DMS79 (cell line): ENCODE results near the gene SARM1.

Experiments
- DNase-seq: peaks from one replicate; lab custom pipeline; 2025; lab: John Stamatoyannopoulos, UW

SARM1 gene

GRCh38 chr17:28368915-28369683 is 2.4 kb upstream of the SARM1 start:
- no peak for DNase-seq

GRCh38 chr17:28369684-28370034 is 1.8 kb upstream of the SARM1 start:
- DNase-seq, result no peak

DNA sequence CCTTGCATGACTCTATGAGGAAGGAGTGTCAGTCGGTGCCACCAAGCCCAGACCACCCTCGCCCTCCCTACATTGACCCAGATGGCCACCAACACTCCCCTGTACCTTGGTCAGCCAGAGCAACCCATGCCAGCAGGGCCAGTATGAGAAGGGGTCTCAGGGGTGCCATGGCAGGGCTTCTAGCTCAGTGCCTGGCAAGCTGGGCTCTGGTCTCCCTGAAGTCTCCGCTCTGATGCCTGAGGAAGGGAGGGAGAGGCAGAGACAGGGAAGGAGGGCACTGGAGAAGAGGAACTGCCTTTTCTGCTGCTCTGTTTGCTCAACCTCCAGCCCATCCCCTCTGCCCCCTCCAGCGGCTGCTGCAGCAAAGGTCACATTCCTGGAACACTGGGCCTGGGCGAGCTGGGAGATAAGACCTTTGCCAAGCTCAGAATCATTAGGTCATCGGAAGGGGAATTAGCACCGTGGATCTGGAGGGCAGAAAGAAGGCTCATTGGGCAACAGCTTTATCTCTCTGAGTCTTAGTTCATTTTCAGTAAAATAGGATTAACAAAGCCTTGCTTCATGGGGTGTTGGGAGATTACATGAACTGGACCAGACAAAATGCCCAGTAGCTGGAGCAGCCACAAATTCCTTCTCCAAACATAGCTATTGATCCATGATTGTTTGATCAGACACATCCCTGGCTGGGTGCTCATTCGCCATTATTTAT is 1.3 kb upstream of the SARM1 start, which contains the start of gene VTN:
TSS of gene VTN (minus strand) at position 273 of the 709 bp plus-strand sequence. CDS start at position 169, 104 bp downstream.
- DNase-seq, result no peak

DNA sequence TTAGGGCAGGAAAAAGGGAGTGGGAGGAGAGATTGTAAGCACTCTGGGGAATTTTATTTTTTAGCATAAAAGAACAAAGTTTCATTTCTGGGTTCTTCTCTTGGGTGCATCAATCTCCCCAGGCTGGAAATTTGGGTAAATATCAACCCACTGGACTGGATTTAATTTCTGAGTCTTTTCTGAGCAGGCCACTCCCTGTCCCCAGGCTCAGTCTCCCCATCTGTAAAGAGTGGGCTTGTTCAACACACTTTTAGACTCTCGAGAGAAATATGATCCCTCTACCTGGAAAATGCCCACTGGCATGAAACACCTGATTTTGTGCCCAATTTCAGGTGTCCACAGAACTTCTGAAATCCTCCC is 770 bp upstream of the SARM1 start:
- no peak for DNase-seq

DNA sequence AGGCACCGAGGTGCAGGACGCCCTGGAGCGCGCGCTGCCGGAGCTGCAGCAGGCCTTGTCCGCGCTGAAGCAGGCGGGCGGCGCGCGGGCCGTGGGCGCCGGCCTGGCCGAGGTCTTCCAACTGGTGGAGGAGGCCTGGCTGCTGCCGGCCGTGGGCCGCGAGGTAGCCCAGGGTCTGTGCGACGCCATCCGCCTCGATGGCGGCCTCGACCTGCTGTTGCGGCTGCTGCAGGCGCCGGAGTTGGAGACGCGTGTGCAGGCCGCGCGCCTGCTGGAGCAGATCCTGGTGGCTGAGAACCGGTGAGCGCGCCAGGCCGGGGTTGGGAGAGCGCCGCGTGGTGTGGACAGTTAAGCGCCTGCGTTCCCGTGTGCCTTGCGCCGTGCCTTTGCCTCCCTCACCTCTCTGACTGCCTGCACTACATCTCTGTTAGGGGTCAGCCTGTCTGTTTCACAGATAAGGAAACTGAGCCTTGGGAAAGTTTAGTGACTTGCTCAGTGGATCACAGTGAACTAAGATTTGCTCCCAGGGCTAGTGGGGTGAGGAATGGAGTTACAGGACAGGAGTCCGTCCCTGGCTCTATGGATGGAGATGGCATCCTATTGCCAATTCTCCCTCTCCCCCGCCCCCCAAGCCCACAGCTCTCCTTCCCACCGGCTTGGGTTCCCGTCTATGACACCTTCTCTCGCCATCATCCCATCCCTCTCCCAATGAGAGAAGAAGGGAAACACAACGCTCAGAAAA is 880 bp downstream of the SARM1 start:
- no peak for DNase-seq

- no peak for DNase-seq
Observed at GRCh38 chr17:28372945-28373274, 1.4 kb downstream of the SARM1 start.

DNA sequence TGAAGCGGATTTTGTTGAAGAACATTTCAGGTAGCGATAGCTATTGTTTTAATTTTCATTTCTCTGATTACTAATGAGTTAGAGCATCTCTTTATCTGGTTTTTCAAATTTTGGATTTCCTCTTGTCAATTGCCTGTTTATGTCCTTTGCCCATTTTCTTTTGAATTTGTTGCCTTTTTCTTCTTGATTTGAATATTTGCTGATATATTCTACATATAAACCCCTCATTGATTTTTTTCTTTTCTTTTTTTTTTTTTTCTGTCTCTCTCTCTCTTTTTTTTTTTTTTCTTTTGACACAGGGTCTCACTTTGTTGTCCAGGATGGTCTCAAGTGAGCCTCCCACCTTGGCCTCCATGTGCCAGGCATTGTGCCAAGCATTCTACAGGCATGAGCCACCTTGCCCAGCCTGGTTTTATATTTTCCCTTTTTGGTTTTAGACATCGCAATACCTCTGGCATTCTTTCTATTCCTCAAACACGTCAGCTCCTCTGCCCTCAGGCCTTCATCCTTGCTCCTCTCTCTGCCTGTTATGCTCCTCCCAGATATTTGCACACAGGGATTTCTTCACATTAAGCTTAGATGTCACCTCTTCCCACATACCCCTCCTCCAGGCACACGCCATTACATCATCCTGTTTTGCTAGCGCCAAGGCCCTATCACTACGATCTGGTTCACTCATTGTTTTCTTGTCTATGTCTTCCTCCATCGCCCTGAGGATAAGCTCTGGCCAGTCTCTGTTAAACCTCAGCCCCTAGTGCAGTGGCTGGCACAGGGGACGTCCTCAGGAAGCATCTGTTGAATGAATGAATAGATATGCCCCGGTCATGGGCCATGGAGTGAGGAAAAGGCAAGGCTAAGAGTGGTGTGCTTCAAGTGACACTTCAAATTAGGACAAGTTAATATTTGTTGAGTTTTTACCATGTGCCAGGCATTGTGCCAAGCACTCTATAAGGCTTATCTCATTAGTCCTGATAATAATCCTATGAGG is 8.6 kb downstream of the SARM1 start:
- peak; percentile 89 for DNase-seq

DNA sequence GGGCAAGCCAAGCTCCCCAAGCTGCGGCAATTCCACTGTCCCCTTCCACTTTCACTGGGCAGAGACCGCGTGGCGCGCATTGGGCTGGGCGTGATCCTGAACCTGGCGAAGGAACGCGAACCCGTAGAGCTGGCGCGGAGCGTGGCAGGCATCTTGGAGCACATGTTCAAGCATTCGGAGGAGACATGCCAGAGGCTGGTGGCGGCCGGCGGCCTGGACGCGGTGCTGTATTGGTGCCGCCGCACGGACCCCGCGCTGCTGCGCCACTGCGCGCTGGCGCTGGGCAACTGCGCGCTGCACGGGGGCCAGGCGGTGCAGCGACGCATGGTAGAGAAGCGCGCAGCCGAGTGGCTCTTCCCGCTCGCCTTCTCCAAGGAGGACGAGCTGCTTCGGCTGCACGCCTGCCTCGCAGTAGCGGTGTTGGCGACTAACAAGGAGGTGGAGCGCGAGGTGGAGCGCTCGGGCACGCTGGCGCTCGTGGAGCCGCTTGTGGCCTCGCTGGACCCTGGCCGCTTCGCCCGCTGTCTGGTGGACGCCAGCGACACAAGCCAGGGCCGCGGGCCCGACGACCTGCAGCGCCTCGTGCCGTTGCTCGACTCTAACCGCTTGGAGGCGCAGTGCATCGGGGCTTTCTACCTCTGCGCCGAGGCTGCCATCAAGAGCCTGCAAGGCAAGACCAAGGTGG is 9.8 kb downstream of the SARM1 start:
- DNase-seq, result no peak

- DNase-seq, result peak; percentile 93
Observed at GRCh38 chr17:28384281-28385036, 13.0 kb downstream of the SARM1 start.

DNA sequence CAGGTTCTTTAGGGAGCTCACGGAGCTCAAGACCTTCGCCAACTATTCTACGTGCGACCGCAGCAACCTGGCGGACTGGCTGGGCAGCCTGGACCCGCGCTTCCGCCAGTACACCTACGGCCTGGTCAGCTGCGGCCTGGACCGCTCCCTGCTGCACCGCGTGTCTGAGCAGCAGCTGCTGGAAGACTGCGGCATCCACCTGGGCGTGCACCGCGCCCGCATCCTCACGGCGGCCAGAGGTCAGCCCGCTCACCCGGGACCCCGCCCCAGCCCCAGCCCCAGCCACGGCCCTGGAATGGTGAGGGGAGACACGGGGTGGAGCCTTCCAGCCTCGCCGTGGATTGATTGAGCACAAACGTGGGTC is 13.5 kb downstream of the SARM1 start:
- DNase-seq, result no peak

GRCh38 chr17:28385406-28385805 is 13.9 kb downstream of the SARM1 start:
- DNase-seq, result peak; percentile 10

- DNase-seq, result no peak
Observed at GRCh38 chr17:28386391-28386790, 14.9 kb downstream of the SARM1 start.

GRCh38 chr17:28388106-28388505 is 16.6 kb downstream of the SARM1 start:
- no peak for DNase-seq

- no peak for DNase-seq
Observed at GRCh38 chr17:28390141-28390540, 18.6 kb downstream of the SARM1 start.

DNA sequence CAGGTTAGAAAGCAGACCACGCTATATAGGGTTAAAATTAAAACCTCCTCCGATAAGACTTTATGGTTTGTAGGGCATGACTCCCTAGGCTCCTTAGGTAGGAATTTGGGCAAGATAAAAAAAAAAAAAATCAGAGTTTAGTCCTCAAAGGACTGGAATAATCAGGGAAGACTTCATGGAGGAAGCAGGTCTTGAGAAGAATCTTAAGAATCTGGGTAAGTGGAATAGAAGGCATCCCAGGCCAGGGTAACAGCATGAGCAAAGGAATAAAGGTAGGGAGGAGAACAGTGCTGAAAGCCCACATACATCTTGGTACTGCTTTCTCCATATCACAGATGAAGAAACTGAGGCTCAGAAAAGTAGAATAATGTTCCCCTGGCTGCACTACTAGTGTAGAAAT is 19.1 kb downstream of the SARM1 start:
- no peak for DNase-seq

GRCh38 chr17:28390984-28391383 is 19.5 kb downstream of the SARM1 start:
- no peak for DNase-seq

DNA sequence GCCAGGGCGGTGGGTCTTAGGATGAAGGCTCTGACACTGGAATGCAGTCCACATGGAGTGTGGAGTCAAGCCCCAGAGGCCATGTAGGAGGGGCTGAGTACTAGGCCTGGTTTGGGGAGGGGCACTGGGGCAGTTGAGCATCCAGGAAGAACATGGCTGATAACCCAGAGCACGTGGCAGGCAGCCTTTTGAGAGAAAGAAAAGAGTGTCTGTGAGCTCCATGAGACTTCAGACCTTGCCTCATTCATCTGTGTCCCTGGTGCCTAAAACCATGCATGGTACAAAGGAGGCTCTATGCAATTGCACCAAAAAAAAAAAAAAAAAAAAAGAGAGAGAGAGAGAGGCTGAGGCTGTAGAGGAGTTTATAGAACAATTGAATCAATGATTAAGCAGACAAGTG is 19.9 kb downstream of the SARM1 start:
- no peak for DNase-seq

DNA sequence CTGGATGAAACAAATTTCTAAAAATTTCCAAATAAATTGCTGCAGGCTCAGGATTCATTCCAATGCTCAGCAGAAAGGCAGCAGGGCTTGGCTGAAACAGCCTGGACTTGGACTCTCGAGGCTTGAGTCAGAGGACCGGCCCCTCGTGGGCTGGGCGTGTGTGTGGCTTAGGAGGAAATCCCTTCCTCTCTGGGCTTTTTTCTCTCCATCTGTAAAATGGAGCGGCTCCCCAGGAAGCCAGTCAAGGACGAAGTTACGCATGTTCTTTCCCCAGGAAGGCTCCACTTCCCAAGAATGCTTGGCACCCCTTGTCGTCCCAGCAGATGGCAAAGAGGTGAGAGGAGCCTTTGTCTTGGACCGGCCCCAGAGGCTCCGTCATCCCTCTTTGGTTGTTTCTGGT is 21.0 kb downstream of the SARM1 start:
- no peak for DNase-seq

DNA sequence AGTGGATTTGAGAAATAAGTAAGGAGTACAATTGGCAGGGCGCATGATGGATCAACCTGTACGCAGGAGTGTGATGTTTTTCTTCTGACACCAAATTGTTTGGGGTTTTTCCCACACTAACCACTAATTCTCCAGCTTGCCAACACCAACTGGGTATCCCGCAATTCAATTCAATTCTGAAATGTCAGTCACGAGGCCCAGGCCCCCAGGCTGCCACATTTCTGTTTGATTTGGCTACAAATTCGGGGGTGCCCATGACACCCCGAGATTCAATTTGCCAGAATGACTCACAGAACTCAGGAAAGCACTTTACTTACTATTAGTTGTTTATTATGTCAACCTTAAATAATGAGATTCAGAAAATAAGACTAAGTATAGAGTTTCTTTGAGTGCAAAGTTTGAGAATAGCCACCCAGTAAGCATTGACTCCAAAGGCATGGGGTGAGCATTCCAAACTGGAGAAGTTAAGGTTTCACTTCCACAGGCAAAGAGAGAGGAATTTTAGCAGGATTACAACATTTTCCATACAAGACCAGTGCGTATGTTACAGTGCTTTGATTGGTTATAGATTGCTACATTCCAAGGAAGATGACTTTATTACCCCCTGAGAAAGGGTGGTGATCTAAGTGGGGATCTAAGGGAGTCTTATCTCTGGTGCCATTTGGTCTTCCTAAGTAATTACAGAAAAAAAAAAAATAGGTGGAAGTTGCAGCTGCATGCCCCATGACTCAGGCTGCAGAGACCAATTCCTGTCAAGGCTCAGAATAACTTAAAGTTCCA is 23.0 kb downstream of the SARM1 start:
- no peak for DNase-seq

- DNase-seq, result no peak
Observed at GRCh38 chr17:28395426-28395825, 23.9 kb downstream of the SARM1 start.
